PFSK-1 (cell line): Measurements from ENCODE around the gene ADAM12.

Experiments used
- FOXP2 ChIP-seq: optimal IDR thresholded peaks from 2 replicates; pipeline ENCODE3; 2011; ENCODE audit warnings: borderline replicate concordance, control low read depth, inconsistent platforms; ENCODE audit not compliant: insufficient read depth; ENCODE audit errors: extremely low read length, extremely low read depth
- POLR2AphosphoS5 ChIP-seq: IDR thresholded peaks from 2 replicates; pipeline ENCODE4 v1.6.1; 2012; ENCODE audit warnings: low read depth, mild to moderate bottlenecking, control low read depth, low read length, moderate library complexity
- SIN3A ChIP-seq: IDR thresholded peaks from 2 replicates; pipeline ENCODE4 v1.6.1; 2012; ENCODE audit warnings: mild to moderate bottlenecking, low read length, moderate library complexity, borderline replicate concordance; ENCODE audit not compliant: insufficient read depth
- TAF1 ChIP-seq: IDR thresholded peaks from 2 replicates; pipeline ENCODE4 v1.6.1; 2012; ENCODE audit warnings: low read length, control low read depth, borderline replicate concordance; ENCODE audit not compliant: insufficient read depth
- TF ChIP-seq, protein P1 (sequence below), 2 experiments: IDR thresholded peaks; 2 replicates each; pipeline versions ENCODE4 v1.6.1 to v1.8.0; 2011 to 2012; ENCODE audit warnings: low read depth in 2 of 2, low read length in 2 of 2, control low read depth in 1 of 2, inconsistent platforms in 1 of 2, mild to moderate bottlenecking in 1 of 2, moderate library complexity in 1 of 2; ENCODE audit not compliant: insufficient read depth in 1 of 2

Gene ADAM12

DNA sequence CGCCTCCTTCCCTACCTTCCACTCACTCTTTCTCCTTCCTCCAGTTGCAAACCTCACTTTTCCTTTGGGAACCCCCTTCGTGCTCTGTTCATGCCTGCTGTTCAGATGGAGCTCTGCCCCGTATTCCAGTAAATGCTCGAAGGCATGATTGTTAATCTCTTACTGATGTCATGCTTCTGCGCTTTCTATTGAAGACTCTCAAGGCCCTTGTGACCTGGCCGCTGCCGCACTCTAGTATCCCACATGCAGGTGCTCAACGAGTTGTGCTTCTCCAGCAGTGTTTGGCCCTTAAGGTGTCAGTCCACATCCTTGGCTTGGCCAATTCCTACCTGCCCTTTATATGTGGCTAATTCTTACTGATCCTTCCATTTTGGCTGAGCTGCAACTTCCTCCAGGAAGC, 158.6 kb downstream of the ADAM12 start:
- TF ChIP-seq, protein P1, sequence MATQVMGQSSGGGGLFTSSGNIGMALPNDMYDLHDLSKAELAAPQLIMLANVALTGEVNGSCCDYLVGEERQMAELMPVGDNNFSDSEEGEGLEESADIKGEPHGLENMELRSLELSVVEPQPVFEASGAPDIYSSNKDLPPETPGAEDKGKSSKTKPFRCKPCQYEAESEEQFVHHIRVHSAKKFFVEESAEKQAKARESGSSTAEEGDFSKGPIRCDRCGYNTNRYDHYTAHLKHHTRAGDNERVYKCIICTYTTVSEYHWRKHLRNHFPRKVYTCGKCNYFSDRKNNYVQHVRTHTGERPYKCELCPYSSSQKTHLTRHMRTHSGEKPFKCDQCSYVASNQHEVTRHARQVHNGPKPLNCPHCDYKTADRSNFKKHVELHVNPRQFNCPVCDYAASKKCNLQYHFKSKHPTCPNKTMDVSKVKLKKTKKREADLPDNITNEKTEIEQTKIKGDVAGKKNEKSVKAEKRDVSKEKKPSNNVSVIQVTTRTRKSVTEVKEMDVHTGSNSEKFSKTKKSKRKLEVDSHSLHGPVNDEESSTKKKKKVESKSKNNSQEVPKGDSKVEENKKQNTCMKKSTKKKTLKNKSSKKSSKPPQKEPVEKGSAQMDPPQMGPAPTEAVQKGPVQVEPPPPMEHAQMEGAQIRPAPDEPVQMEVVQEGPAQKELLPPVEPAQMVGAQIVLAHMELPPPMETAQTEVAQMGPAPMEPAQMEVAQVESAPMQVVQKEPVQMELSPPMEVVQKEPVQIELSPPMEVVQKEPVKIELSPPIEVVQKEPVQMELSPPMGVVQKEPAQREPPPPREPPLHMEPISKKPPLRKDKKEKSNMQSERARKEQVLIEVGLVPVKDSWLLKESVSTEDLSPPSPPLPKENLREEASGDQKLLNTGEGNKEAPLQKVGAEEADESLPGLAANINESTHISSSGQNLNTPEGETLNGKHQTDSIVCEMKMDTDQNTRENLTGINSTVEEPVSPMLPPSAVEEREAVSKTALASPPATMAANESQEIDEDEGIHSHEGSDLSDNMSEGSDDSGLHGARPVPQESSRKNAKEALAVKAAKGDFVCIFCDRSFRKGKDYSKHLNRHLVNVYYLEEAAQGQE (IDR thresholded peaks at IDR 0.05; ENCODE audit: insufficient read depth in 1 of 2, low read depth in 2 of 2, low read length in 2 of 2) = no peak
- TF ChIP-seq POLR2AphosphoS5 = no peak
- TF ChIP-seq SIN3A = no peak
- TF ChIP-seq TAF1 = no peak
- no peak for TF ChIP-seq FOXP2

DNA sequence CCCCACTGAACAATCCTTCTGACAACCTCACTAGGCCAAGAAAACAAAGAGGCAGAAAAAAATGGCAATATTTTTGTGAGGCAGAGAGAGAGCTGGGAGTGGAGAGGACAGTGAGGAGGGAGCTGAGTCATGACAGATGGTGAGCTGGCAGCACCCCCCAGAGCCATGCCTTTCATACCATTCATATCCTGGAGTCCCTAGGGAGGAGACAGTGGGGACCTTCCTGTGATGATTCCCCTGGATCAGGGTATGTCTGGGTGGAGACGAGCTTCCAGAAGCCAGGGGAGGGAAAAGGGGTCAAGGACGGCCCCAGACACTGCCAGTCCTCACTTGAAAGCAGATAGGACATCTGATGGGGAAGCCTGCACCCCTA, 160.5 kb downstream of the ADAM12 start:
- no peak for TF ChIP-seq POLR2AphosphoS5
- no peak for TF ChIP-seq SIN3A
- TF ChIP-seq, protein P1 (IDR thresholded peaks at IDR 0.05; ENCODE audit: insufficient read depth in 1 of 2, low read depth in 2 of 2, low read length in 2 of 2) = no peak
- no peak for TF ChIP-seq TAF1
- no peak for TF ChIP-seq FOXP2

GRCh38 chr10:126226988-126227761, 161.1 kb downstream of the ADAM12 start:
- TF ChIP-seq SIN3A = no peak
- TF ChIP-seq TAF1 = no peak

GRCh38 chr10:126226205-126226604, 162.1 kb downstream of the ADAM12 start:
- TF ChIP-seq, protein P1 (IDR thresholded peaks at IDR 0.05; ENCODE audit: insufficient read depth in 1 of 2, low read depth in 2 of 2, low read length in 2 of 2) = no peak
- TF ChIP-seq POLR2AphosphoS5 = no peak
- no peak for TF ChIP-seq FOXP2
- TF ChIP-seq SIN3A = no peak
- TF ChIP-seq TAF1 = no peak

GRCh38 chr10:126225672-126226008, 162.6 kb downstream of the ADAM12 start:
- TF ChIP-seq SIN3A (no peak), FOXP2 (no peak)

DNA sequence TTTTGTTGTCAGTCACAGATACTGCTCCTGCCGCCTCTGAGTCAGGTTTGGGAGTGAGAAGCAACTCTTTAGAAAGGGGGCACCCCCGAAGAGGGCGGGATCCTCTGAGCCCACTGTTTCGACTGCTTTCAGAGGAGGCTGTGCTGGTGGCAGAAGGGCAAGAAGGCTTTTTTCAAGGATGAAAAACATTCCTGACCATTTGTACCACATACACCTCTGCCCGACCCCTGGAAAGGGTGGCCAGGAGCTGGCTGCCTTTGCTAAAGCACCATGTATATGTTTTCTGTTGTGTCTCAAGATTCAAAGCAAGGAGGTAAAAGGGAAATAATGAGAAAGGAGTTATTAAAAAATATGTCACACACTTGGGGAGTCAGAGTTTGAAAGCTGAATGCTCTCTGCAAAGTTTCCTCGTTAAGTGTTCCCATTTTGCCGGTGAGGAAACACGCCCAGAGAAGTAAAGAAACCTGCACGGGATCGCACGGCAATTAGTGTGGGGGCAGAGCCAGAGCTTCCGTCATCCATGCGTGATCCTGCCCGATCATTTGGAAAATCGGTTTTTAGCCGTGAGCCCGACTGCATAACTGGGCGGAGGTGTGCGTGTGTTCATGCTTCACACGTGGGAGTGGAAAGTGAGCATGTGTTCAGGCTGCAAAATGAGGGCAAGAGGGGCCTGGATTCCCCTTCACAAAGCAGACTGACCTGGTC, 163.2 kb downstream of the ADAM12 start:
- TF ChIP-seq POLR2AphosphoS5 (no peak), FOXP2 (no peak), SIN3A (no peak), TAF1 (no peak)
- TF ChIP-seq, protein P1 (IDR thresholded peaks at IDR 0.05; ENCODE audit: insufficient read depth in 1 of 2, low read depth in 2 of 2, low read length in 2 of 2) = no peak
